Trophoblast cell (in vitro differentiated cells and primary cell): ENCODE data around the gene BMAL1.

Source experiments
- DNase-seq, 2 donors: peaks; one replicate each; pipeline ENCODE4 v3.0.0-alpha.2; 2016
- H2AFZ ChIP-seq: 2 replicates; pipeline ENCODE4 v1.6.1; 2013; ENCODE audit warnings: low read length, moderate library complexity, mild to moderate bottlenecking; ENCODE audit not compliant: insufficient read depth, poor library complexity
- H2AK5ac ChIP-seq: 2 replicates; pipeline ENCODE4 v1.6.1; 2013; ENCODE audit warnings: mild to moderate bottlenecking, low read length
- H2BK120ac ChIP-seq: 2 replicates; pipeline ENCODE4 v1.6.1; 2013; ENCODE audit warnings: low read length, mild to moderate bottlenecking, moderate library complexity; ENCODE audit not compliant: insufficient read depth, poor library complexity
- H2BK12ac ChIP-seq: 2 replicates; pipeline ENCODE4 v1.6.1; 2013; ENCODE audit warnings: mild to moderate bottlenecking, low read length, moderate library complexity
- H2BK5ac ChIP-seq: 2 replicates; pipeline ENCODE4 v1.6.1; 2013; ENCODE audit warnings: low read length, low read depth, moderate library complexity, mild to moderate bottlenecking; ENCODE audit not compliant: poor library complexity
- H3K14ac ChIP-seq: 2 replicates; pipeline ENCODE4 v1.6.1; 2013; ENCODE audit warnings: mild to moderate bottlenecking, low read length
- H3K18ac ChIP-seq: 2 replicates; pipeline ENCODE4 v1.6.1; 2013; ENCODE audit warnings: mild to moderate bottlenecking, low read length
- H3K23ac ChIP-seq: 2 replicates; pipeline ENCODE4 v1.6.1; 2013; ENCODE audit warnings: low read length
- H3K27ac ChIP-seq: 2 replicates; pipeline ENCODE4 v1.5.1; 2013; ENCODE audit warnings: low read depth, mild to moderate bottlenecking, inconsistent platforms, low read length, moderate library complexity
- H3K27me3 ChIP-seq: 2 replicates; pipeline ENCODE4 v1.6.1; 2013; ENCODE audit warnings: inconsistent platforms, mild to moderate bottlenecking, low read length, moderate library complexity; ENCODE audit not compliant: insufficient read depth
- H3K36me3 ChIP-seq, 2 experiments: 1 replicate in 1 of 2; 2 replicates in 1 of 2; pipeline ENCODE4 v1.6.1; 2013; ENCODE audit warnings: low read length in 2 of 2, mild to moderate bottlenecking in 2 of 2, moderate library complexity in 1 of 2; ENCODE audit not compliant: insufficient read depth in 2 of 2, control insufficient read depth in 1 of 2
- H3K4ac ChIP-seq: 2 replicates; pipeline ENCODE4 v1.6.1; 2013; ENCODE audit warnings: low read depth, mild to moderate bottlenecking, low read length, moderate library complexity
- H3K4me1 ChIP-seq, 2 experiments: 1 replicate in 1 of 2; 2 replicates in 1 of 2; pipeline ENCODE4 v1.6.1; 2013; ENCODE audit warnings: low read length in 2 of 2, mild to moderate bottlenecking in 2 of 2, moderate library complexity in 1 of 2; ENCODE audit not compliant: insufficient read depth in 2 of 2, control insufficient read depth in 1 of 2
- H3K4me2 ChIP-seq: 2 replicates; pipeline ENCODE4 v1.6.1; 2013; ENCODE audit warnings: inconsistent platforms, mild to moderate bottlenecking, low read length, moderate library complexity
- H3K4me3 ChIP-seq: 2 replicates; pipeline ENCODE4 v1.5.1; 2013; ENCODE audit warnings: mild to moderate bottlenecking, low read depth, low read length, inconsistent platforms
- H3K79me1 ChIP-seq: one replicate; pipeline ENCODE4 v1.6.1; 2013; ENCODE audit warnings: low read length
- H3K79me2 ChIP-seq: 2 replicates; pipeline ENCODE4 v1.6.1; 2013; ENCODE audit warnings: low read length, mild to moderate bottlenecking; ENCODE audit not compliant: control insufficient read depth, insufficient read depth, poor library complexity
- H3K9ac ChIP-seq: 2 replicates; pipeline ENCODE4 v1.6.1; 2013; ENCODE audit warnings: mild to moderate bottlenecking, low read length
- H3K9me3 ChIP-seq: 2 replicates; pipeline ENCODE4 v1.6.1; 2013; ENCODE audit warnings: low read depth, mild to moderate bottlenecking, control low read depth, inconsistent platforms, low read length; ENCODE audit not compliant: insufficient read depth
- H4K12ac ChIP-seq: 2 replicates; pipeline ENCODE4 v1.6.1; 2013; ENCODE audit warnings: low read depth, mild to moderate bottlenecking, low read length, moderate library complexity
- H4K8ac ChIP-seq: 2 replicates; pipeline ENCODE4 v1.6.1; 2013; ENCODE audit warnings: low read depth, mild to moderate bottlenecking, low read length, moderate library complexity
- H4K91ac ChIP-seq: one replicate; pipeline ENCODE4 v1.6.1; 2013; ENCODE audit warnings: low read depth, mild to moderate bottlenecking, low read length, moderate library complexity
- WGBS: extraction: QIAGEN DNeasy Blood & Tissue Kit; methylation state at CpG from one replicate; pipeline ENCODE4 v1.1.7; 2013; ENCODE audit warnings: missing lambda C conversion rate; ENCODE audit not compliant: insufficient read length, insufficient coverage; ENCODE audit errors: extremely low coverage; 5-methylcytosine and 5-hydroxymethylcytosine counted together

BMAL1 gene

GRCh38 chr11:13317293-13318080 is 39.9 kb downstream of the BMAL1 start:
- Histone ChIP-seq H3K36me3 (no peaks in the 10 kb centered on the region), H3K9me3 (no peaks in the 10 kb centered on the region), H3K14ac (no peak overlapping the region), H4K91ac (no peak overlapping the region), H3K4me2 (no peak overlapping the region), H3K27ac (no peak overlapping the region), H2AFZ (no peak overlapping the region), H3K4ac (no peak overlapping the region), H2BK12ac (no peak overlapping the region), H4K8ac (no peak overlapping the region), H3K18ac (no peak overlapping the region), H3K23ac (no peak overlapping the region), H2BK5ac (no peak overlapping the region), H3K4me1 (peaks cover 0 to 5% of the 10 kb centered on the region in 2 experiments), H3K79me2 (no peaks in the 10 kb centered on the region), H4K12ac (no peak overlapping the region), H3K9ac (no peak overlapping the region), H3K4me3 (no peak overlapping the region), H3K27me3 (no peaks in the 10 kb centered on the region), H2BK120ac (no peak overlapping the region), H3K79me1 (no peaks in the 10 kb centered on the region), H2AK5ac (no peak overlapping the region)
- DNase-seq: no peak
- no CpG with 5 or more reads among the region's 4 CpGs for WGBS

GRCh38 chr11:13318498-13319295 is 41.1 kb downstream of the BMAL1 start:
- H2BK12ac ChIP-seq: no peak overlapping the region
- no peaks in the 10 kb centered on the region for H3K36me3 ChIP-seq
- no CpG with 5 or more reads among the region's 2 CpGs for WGBS
- H3K79me2 ChIP-seq: no peaks in the 10 kb centered on the region
- no peaks in the 10 kb centered on the region for H3K4me1 ChIP-seq
- H4K8ac ChIP-seq: no peak overlapping the region
- H3K23ac ChIP-seq: no peak overlapping the region
- no peak overlapping the region for H3K9ac ChIP-seq
- no peak overlapping the region for H3K18ac ChIP-seq
- no peaks in the 10 kb centered on the region for H3K79me1 ChIP-seq
- no peak overlapping the region for H3K4me3 ChIP-seq
- H3K9me3 ChIP-seq: peaks cover 2% of the 10 kb centered on the region
- H3K27ac ChIP-seq: no peak overlapping the region
- H3K4me2 ChIP-seq: no peak overlapping the region
- no peak overlapping the region for H2AFZ ChIP-seq
- no peak overlapping the region for H4K12ac ChIP-seq
- no peak overlapping the region for H2BK5ac ChIP-seq
- H2BK120ac ChIP-seq: no peak overlapping the region
- H4K91ac ChIP-seq: no peak overlapping the region
- H3K4ac ChIP-seq: no peak overlapping the region
- H3K14ac ChIP-seq: no peak overlapping the region
- no peaks in the 10 kb centered on the region for H3K27me3 ChIP-seq
- no peak overlapping the region for H2AK5ac ChIP-seq
- no peak for DNase-seq

DNA sequence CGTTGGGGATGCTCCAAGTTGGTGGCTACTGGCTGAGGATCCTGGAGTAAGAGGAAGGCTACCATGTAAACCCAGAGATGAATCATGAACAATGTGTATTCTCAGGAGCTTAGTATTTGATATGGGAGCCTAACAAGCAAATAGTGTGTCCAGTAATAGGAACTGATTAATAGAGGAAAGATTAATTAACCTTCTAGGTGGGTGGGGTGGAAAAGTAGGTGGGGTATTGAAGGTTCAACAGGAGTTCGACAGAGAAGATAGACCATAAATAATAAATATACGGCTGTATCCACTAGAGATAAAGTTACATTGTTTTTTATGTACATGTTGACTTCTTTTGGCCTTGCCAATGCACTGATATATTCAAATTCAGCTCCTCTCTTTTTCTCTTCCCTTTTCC is 43.1 kb downstream of the BMAL1 start:
- no peaks in the 10 kb centered on the region for H3K79me1 ChIP-seq
- no peak overlapping the region for H4K12ac ChIP-seq
- no peak overlapping the region for H2BK5ac ChIP-seq
- H2AK5ac ChIP-seq: no peak overlapping the region
- no peak overlapping the region for H4K91ac ChIP-seq
- no peak for DNase-seq
- H3K23ac ChIP-seq: no peak overlapping the region
- H2BK12ac ChIP-seq: no peak overlapping the region
- no peaks in the 10 kb centered on the region for H3K27me3 ChIP-seq
- no peak overlapping the region for H2BK120ac ChIP-seq
- H3K9me3 ChIP-seq: peaks cover 2% of the 10 kb centered on the region
- H3K36me3 ChIP-seq: no peaks in the 10 kb centered on the region
- H3K27ac ChIP-seq: no peak overlapping the region
- no peak overlapping the region for H3K14ac ChIP-seq
- H3K79me2 ChIP-seq: no peaks in the 10 kb centered on the region
- no peak overlapping the region for H3K4ac ChIP-seq
- no CpG with 5 or more reads among the region's 3 CpGs for WGBS
- no peak overlapping the region for H3K4me2 ChIP-seq
- no peak overlapping the region for H3K4me3 ChIP-seq
- no peaks in the 10 kb centered on the region for H3K4me1 ChIP-seq
- H4K8ac ChIP-seq: no peak overlapping the region
- no peak overlapping the region for H3K9ac ChIP-seq
- no peak overlapping the region for H3K18ac ChIP-seq
- H2AFZ ChIP-seq: no peak overlapping the region

DNA sequence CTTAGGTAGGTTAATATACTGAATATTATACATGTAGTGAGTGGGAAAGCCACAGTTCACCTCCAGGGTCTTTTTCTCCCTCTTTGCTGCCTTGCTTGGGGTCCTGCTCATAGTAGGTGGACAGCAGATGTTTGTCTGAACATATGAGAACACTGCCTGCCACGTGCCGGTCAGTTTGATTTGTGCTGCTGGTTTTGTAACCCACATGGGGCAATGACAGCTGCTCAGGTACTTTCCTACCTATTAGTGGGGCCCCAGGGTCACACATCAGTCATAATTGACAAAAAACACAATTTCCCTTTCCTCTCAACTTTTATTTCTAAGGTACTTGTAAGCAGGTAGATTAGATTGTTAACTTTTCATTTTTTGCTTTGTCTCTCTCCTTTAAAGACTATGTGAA is 43.8 kb downstream of the BMAL1 start:
- H3K4me3 ChIP-seq: no peak overlapping the region

More for the DNA sequence above, 43.8 kb downstream of the BMAL1 start:
- no peak for DNase-seq
- H3K4me2 ChIP-seq: no peak overlapping the region
- no peak overlapping the region for H2AFZ ChIP-seq
- no peaks in the 10 kb centered on the region for H3K36me3 ChIP-seq
- H3K14ac ChIP-seq: no peak overlapping the region
- no peak overlapping the region for H4K12ac ChIP-seq
- no CpG with 5 or more reads among the region's 2 CpGs for WGBS
- no peak overlapping the region for H3K23ac ChIP-seq
- no peak overlapping the region for H3K4ac ChIP-seq
- H2BK5ac ChIP-seq: no peak overlapping the region
- H3K79me2 ChIP-seq: no peaks in the 10 kb centered on the region
- H3K18ac ChIP-seq: no peak overlapping the region
- no peak overlapping the region for H4K8ac ChIP-seq
- H3K79me1 ChIP-seq: no peaks in the 10 kb centered on the region
- no peak overlapping the region for H2BK120ac ChIP-seq
- H3K4me1 ChIP-seq: no peaks in the 10 kb centered on the region
- no peak overlapping the region for H3K27ac ChIP-seq
- no peak overlapping the region for H2BK12ac ChIP-seq
- no peak overlapping the region for H4K91ac ChIP-seq
- H3K9ac ChIP-seq: no peak overlapping the region
- H3K27me3 ChIP-seq: no peaks in the 10 kb centered on the region
- H3K9me3 ChIP-seq: peaks cover 2% of the 10 kb centered on the region
- H2AK5ac ChIP-seq: no peak overlapping the region
